ENCODE data around the gene MAMDC4.
A peak's percentile ranks its signal among the peaks of the same experiment; 100 is the strongest.

GRCh38 chr9:136881691-136882108 is 29.6 kb downstream of the MAMDC4 start:
- TF ChIP-seq POLR2A (IDR thresholded peaks at IDR 0.05; ENCODE audit: low read depth, low read length) (peak; percentile 62), POLR2AphosphoS5 (IDR thresholded peaks at IDR 0.05; ENCODE audit: low read depth, low read length) (no peak), TAF1 (IDR thresholded peaks at IDR 0.05; ENCODE audit: borderline replicate concordance, low read depth, low read length) (0 out of 2 replicates have a peak, but pooled peaks have one; percentile 29)

Data from GM12892 (cell line).